NCI-H2196 treated with DMSO at 0.1 percent for 48 hours (cell line): ENCODE results near the gene OPRL1.
A peak's percentile ranks its signal among the peaks of the same experiment; 100 is the strongest.
"Not testable (repeated sequence)": the region's sequence is repeated elsewhere in the genome, so short reads cannot be mapped to it uniquely, and the experiment has no call there.

Source experiments
- DNase-seq: peaks from one replicate; lab custom pipeline; 2025; ENCODE audit not compliant: unreplicated experiment; lab: John Stamatoyannopoulos, UW

OPRL1 gene

DNA sequence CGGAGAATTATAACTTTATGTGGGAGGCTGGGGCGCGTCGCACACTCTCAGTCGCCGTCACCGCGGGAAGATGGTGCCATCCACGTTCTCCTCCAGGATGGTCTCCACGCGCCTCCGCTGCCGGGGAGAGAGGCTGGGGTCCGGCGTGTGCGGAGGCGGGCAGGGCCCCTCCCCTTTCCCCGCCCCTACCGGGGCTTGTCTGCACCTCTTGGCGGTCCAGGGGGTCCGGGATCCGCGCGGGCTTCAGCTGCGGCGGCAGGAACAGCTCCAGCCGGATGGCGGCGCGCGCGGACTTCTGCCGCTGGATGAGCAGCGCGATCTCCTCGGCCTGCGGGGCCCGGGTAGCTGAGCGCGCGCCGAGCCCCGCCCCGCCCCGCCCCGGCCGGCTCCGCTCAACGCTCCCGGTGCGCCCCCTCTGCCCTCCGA, 3.5 kb downstream of the OPRL1 start:
- peak; percentile 77 for DNase-seq

DNA sequence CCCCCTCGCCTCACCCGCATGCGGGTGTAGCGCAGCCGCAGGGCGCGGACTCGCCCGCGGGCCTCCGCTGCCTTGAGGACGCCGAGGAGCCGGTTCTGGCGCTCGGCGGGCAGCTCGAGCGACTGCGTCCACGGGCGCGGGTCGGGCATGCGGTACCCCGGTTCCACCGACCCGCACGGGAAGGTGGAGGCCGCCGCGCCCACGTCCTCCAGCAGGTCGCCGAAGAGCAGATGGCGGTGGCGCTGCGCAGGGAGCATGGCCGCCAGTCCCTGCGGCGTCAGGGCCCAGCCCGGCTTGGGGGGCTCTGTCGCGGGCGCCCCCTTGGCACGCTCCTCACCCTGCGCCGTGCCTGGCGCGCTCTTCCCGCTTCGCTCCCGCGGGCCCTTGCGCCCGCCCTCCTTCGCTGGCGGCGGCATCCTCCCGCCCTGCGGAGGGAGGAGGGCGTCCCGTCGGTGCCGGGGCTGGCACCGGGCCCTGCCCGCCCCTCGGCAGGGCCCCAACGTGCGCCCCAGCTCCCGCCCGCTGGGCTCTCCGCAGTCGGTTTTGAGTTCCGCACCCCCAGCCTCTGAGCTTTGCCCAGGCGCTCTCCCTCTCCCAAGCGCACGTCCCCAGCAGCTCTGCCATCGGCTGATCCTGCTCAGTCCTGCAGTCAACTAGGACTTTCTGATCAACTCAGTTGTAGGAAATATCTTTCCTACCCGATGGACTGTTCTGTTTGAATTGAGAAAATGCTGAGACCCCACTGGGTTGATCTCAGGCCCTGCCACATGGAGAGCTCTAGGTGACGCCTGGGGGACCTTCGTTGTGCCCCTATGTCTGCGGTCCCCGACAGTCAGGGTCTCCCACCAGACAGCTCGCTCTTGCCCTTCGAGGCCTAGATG, 4.2 kb downstream of the OPRL1 start, which contains the start of gene LKAAEAR1:
Gene LKAAEAR1, minus strand, starts transcription at position 595 of the 881 bp plus-strand sequence. Its CDS starts 179 bp downstream, at position 416.
- DNase-seq = no peak

DNA sequence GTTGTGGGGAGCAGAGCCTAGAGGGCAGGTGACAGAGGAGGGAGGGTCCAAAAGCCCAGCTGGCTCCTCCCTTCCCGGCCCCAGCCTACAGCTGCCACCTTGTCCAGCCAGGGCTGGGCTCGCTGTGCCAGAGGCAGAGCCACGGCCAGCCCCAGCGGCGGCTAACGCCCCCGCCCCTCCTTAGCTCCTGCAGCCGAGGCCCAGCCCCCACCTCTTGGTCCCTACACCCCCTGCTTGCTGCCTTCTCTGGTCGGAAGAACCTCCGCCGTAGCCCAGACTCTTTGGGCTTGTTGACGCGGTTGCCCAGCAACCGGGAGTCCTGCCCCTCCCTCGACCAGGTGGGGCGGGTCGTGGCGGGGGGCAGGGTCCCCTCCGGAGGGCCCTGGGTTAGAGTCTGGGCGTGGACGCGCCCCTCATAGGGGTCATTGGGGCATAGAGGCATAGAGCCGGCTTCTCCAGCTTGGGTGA, 4.8 kb downstream of the OPRL1 start:
- peak; percentile 21 for DNase-seq

DNA sequence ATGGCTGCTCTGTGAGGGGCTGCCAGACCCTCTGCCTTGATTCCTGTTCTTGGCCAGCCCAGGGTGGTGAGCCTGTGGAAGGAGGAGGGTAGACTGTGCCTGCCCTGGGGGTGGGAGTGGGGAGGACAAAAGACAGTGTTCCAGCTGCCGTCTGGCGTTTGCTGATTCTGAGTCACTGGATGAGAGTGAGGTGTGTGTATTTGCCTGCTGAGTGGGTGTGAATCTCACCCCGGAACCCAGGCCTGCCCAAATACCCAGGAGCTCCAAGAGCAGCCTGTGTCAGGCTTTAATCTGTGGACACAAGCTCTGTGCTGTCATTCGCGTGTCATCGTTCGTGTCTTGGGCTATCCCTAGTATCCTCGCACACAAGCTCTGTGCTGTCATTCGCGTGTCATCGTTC, 6.9 kb downstream of the OPRL1 start:
- no peak for DNase-seq

DNA sequence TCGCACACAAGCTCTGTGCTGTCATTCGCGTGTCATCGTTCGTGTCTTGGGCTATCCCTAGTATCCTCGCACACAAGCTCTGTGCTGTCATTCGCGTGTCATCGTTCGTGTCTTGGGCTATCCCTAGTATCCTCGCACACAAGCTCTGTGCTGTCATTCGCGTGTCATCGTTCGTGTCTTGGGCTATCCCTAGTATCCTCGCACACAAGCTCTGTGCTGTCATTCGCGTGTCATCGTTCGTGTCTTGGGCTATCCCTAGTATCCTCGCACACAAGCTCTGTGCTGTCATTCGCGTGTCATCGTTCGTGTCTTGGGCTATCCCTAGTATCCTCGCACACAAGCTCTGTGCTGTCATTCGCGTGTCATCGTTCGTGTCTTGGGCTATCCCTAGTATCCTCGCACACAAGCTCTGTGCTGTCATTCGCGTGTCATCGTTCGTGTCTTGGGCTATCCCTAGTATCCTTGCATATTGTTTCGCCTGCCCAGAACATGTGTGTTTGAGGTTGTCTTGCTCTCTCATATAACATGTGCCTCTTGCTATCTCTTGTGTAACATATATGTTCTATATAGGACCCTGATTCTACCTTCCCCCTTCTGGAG, 7.4 kb downstream of the OPRL1 start:
- DNase-seq = not testable (repeated sequence)

DNA sequence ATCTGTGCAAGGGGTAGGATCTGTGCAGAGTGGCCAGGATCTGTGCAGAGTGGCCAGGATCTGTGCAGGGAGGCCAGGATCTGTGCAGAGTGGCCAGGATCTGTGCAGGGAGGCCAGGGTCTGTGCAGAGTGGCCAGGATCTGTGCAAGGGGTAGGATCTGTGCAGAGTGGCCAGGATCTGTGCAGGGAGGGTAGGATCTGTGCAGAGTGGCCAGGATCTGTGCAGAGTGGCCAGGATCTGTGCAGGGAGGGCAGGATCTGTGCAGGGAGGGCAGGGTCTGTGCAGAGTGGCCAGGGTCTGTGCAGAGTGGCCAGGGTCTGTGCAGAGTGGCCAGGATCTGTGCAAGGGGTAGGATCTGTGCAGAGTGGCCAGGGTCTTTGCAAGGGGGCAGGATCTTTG, 8.7 kb downstream of the OPRL1 start:
- DNase-seq = not testable (repeated sequence)

DNA sequence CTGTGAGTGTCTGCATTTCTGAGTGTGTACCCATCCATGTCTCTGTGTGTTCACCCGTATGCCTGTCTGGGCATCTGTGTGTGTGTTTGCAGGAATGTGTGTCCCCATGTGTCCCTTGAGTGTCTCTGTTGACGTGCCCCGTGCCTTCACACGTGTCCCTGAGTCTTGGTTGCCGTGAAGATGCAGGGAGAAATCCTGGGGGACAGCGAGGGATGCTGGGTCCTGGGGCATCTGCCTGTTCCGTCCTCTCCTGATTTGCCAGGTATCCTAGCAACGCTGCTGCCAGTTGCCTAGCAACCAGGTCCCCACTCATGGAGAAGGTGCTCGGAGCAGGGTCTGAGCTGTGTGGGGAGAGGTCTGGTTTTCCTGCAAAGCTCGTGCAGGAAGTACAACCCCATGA, 10.3 kb downstream of the OPRL1 start:
- DNase-seq = no peak

DNA sequence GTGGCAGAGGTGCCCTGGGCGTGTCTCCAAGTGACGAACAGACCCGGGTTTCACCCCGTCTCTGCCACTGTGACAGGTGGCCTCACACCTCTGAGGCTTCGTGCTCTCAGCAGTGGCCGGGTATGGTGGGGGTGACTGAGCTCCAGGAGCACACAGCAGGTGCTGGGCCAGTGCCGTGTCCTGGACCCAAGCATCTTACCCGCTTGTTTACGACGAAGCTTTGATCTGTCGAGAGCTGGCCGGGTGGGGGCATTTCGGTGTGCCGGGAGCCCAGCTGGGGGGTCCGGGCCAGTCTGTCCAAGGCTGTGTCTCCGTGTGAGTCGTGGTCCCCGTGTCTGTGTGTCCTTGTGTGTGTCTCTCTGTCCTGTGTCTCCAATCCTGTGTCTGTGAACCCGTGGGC, 11.5 kb downstream of the OPRL1 start:
- no peak for DNase-seq

DNA sequence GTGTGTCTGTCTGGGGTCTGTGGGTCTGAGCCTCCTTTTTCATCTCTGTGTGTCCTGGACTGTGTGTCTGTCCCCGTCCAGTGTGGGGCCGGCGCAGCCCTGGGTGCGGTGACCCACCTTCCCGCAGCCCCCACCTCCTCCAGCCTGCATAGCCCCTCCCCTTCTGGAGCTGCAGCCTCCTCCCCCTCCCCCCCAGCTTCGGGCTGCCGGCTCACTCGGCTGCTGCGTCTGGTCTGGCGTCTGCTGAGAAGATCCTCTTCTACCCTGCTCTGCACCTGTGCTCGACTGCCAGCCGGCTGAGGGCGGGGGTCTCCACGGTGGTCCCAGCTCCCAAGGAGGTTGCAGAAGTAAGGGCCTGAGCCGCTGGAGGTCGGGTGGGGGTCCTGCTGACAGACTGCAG, 11.9 kb downstream of the OPRL1 start:
- DNase-seq = no peak

DNA sequence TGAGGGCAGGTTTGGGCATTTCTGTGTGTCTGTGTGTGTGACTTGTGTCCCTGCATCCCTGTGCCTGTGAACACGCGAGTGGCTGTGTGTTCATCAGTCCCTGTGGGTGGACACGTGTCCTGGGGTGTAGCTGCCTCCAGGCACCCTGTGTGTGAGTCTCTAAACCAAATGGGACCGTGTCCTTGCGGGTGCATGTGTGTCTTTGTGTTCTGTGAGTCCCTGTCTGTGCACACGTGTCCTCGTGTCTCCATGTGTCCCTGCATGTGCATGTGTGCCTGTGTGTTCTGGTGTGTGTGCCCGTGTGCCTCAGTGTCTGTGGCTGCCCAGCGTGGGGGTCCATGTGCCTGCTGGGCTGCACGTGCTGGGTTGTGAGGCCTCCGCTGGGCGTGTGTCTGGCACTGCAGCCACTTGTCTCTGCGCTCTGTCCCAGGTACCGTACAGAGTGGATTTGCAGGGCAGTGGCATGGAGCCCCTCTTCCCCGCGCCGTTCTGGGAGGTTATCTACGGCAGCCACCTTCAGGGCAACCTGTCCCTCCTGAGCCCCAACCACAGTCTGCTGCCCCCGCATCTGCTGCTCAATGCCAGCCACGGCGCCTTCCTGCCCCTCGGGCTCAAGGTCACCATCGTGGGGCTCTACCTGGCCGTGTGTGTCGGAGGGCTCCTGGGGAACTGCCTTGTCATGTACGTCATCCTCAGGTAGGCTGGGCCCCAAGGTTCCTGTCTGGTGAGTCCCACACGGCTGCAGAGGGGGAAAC, 12.6 kb downstream of the OPRL1 start:
- DNase-seq = no peak

DNA sequence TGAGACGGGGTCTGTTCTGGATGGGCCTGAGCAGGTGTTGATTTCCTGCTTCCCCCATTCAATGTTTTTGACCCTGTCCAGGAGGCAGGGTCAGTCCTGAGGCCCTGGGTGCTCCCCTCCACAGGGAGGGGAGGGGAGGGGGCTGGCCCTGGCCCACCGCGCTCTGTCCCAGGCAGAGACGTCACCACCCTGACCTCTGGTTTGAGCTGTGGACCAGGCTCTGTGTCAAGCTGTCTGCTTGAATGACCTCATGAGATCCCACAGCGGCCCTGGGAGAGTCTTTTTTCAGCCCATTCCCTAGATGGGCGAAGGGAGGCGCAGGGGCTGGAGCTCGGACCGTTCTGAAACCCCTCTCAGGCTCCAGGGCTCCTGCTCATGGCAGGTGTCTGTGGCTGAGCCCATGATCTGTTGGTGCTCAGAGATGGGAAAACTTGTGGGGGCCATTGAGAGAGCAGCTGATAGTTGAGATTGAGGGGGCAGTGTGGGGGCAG, 13.2 kb downstream of the OPRL1 start:
- DNase-seq = no peak

DNA sequence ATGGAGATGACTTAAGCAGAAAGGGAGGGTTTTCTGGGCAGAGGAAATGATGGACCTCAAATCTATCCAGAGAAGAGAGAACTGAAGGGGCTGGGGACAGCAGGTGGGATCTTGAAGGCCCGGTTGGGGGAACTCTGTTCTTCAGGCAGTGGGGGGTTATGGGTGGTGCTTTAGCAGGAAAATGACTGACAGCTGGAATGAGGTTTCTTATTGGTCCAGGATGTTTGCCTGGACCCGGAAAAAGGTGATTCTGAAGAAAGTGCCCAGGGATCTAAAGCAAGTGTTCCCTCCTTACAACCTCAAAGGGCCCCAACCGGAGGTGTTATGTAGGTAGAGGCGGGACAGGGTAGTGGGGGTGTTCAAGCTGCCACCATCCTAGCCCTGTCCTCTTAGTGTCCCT, 15.6 kb downstream of the OPRL1 start:
- DNase-seq = no peak

DNA sequence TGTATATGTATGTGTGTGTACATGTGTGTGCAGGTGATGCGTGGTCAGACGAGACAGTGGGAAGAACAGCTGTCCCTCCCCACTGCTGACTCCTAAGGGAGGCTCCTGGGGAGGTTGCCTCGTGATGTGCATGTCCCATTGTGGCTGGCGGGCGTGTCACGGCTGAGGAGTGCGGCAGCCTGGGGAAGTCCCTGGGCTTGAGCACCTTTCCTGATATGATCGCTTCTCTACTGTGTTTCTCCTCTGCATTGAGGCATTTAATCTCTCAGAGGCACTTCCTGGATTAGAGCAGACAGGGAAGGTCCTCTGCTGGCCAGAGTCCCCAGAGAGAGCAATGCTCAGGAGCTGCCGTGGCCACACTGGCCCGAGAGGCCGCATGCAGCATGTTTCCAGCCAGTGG, 16.0 kb downstream of the OPRL1 start:
- no peak for DNase-seq

DNA sequence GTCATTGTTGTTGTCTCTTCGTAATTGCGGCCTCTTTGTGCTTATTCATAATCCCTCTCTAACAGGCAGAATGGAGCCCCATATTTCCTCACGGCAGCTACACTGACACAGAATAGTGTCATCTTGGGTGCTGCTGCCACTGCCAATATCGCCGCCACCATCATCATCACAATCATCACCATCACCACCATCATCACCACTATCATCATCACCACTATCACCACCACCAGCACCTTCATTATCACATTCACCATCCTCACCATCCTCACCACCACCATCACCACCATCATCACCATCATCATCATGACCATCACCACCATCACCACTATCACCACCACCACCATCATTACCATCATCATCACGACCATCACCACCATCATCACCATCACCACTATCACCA, 16.7 kb downstream of the OPRL1 start:
- DNase-seq = no peak

DNA sequence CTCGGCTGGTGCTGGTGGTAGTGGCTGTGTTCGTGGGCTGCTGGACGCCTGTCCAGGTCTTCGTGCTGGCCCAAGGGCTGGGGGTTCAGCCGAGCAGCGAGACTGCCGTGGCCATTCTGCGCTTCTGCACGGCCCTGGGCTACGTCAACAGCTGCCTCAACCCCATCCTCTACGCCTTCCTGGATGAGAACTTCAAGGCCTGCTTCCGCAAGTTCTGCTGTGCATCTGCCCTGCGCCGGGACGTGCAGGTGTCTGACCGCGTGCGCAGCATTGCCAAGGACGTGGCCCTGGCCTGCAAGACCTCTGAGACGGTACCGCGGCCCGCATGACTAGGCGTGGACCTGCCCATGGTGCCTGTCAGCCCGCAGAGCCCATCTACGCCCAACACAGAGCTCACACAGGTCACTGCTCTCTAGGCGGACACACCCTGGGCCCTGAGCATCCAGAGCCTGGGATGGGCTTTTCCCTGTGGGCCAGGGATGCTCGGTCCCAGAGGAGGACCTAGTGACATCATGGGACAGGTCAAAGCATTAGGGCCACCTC, 18.7 kb downstream of the OPRL1 start:
- DNase-seq = no peak

DNA sequence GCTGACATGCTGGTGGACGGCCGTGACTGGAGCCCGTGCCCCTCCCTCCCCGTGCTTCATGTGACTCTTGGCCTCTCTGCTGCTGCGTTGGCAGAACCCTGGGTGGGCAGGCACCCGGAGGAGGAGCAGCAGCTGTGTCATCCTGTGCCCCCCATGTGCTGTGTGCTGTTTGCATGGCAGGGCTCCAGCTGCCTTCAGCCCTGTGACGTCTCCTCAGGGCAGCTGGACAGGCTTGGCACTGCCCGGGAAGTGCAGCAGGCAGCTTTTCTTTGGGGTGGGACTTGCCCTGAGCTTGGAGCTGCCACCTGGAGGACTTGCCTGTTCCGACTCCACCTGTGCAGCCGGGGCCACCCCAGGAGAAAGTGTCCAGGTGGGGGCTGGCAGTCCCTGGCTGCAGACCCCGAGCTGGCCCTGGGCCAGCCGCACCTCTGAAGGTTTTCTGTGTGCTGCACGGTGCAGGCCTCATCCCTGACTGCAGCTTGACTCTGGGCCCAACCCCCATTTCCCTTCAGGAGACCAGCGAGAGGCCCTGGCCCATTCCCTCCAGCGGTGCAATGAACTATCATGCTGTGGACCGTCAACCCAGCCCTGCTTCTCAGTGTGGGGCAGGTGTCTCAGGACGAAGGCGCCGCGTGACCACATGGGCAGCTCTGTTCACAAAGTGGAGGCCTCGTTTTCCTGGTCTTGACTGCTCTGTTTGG, 19.4 kb downstream of the OPRL1 start:
- DNase-seq = peak; percentile 62

DNA sequence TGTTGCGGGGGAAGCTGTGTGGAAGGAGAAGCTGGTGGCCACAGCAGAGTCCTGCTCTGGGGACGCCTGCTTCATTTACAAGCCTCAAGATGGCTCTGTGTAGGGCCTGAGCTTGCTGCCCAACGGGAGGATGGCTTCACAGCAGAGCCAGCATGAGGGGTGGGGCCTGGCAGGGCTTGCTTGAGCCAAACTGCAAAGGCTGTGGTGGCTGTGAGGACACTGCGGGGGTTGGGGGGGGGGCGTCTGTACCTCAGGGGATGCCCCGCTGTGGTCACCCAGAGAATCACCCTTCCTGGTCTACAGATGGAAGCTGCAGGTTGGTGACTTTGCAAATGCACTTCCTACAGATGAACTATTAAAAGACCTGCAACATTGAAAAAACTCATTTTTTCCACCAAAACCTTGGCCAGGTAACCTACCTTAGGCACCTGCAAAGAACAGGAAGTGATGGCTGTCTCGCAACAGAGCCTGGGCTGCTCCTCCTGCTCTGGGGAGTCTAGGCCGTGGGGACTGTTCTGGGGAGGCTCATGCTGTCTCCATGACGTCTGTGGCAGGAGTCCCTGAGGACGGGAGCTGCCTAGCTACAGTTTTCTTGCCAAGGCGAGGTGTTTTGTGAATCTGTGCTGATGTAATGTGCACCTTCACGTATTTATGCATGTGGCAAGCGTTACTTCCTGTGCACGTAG, 20.1 kb downstream of the OPRL1 start:
- DNase-seq = peak; percentile 33

DNA sequence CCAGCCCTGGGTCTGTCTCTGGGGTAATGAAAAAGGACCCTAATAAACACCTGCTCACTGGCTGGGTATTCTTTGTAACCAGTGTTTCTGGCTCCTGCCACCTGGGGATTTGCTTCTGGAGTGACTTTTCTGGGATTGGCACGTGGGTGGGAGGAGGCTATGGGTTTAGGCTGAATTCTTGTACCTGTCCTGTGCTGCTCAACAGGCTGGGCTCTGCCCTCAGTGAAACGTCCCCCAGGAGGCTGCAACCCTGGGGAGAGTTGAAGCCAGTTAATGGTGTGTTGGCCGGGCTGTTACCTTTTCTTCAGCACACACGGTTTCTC, 20.6 kb downstream of the OPRL1 start:
- DNase-seq = no peak

DNA sequence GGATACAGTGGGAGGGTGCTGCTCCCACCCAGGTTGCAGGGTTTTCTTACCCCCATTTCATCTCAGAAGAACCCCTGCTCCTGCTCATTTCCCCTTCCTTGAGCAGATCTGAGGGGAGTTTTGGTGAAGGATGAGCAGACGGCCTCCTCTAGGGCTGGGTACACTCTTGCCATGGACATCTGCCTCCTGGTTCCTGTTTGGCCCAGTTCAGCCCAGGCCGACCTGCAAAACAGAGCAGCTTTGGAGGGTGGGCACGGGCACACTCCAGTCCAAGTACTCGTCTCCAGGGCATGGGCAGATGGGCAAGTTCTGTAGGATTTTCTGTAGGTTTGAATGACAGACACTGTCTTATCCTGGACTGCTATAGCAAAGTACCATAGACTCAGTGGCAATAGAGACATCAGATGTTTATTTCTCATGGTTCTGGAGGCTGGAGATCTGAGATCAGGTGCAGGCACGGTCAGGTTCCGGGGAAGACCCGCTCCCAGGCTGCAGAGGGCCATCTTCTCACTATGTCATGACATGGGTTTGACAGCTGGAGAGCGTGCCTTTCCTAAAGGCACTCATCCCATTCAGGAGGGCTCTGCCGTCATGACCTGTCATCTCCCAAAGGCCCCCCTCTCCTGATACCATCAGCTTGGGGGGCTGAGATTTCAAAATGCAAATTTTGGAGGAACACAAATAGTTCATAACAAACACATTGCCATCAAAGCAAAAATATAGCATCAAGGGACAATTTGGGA, 21.2 kb downstream of the OPRL1 start:
- DNase-seq = no peak
